Heart left ventricle (tissue), 16 donors: ENCODE measurements around the gene SCNN1G. TPM values are rescaled to one million over a fixed set of nuclear protein-coding genes. Genes with fewer than 3 reads are reported as not detected.

Experiments used
- ATAC-seq, 4 donors: fragments of 200-7000 bp; cut with Tn5 transposase; one replicate each; pipeline ENCODE4 v1.9.1; 2020 to 2022; ENCODE audit warnings: moderate library complexity in 4 of 4, mild to moderate bottlenecking in 3 of 4, moderate number of reproducible peaks in 1 of 4
- DNase-seq, 5 donors: peaks; one replicate each; pipeline ENCODE4 v3.0.0-alpha.2; 2020
- H3K27ac ChIP-seq, 12 donors: fragments of 200-600 bp; sonication (generic) in 4 of 12; one replicate each; pipeline versions ENCODE4 v1.5.0 to v1.8.0; 2016 to 2022; ENCODE audit warnings: mild to moderate bottlenecking in 2 of 12
- H3K27me3 ChIP-seq, 9 donors: fragments of 200-600 bp; sonication (generic) in 2 of 9; one replicate each; pipeline versions ENCODE4 v1.5.1 to v1.8.0; 2016 to 2022; ENCODE audit warnings: mild to moderate bottlenecking in 3 of 9
- H3K36me3 ChIP-seq, 9 donors: fragments of 200-600 bp; sonication (generic) in 2 of 9; one replicate each; pipeline versions ENCODE4 v1.5.0 to v1.8.0; 2018 to 2022; ENCODE audit warnings: mild to moderate bottlenecking in 2 of 9
- H3K4me1 ChIP-seq, 12 donors: fragments of 200-600 bp; sonication (generic) in 4 of 12; one replicate each; pipeline versions ENCODE4 v1.5.0 to v1.8.0; 2016 to 2022; ENCODE audit warnings: mild to moderate bottlenecking in 3 of 12
- H3K4me3 ChIP-seq, 12 donors: fragments of 200-600 bp; sonication (generic) in 4 of 12; one replicate each; pipeline versions ENCODE4 v1.5.0 to v1.8.0; 2017 to 2022; ENCODE audit warnings: mild to moderate bottlenecking in 9 of 12, moderate library complexity in 4 of 12
- H3K9me3 ChIP-seq, 12 donors: fragments of 200-600 bp; sonication (generic) in 4 of 12; one replicate each; pipeline versions ENCODE4 v1.5.0 to v1.8.0; 2016 to 2022; ENCODE audit warnings: mild to moderate bottlenecking in 1 of 12
- POLR2A ChIP-seq, 2 donors: fragments of 450-650 bp; IDR thresholded peaks; one replicate each; pipeline ENCODE4 v1.6.1; 2017; ENCODE audit warnings: antibody characterized with exemption in 2 of 2, mild to moderate bottlenecking in 2 of 2, moderate library complexity in 2 of 2
- WGBS, 4 donors: extraction: QIAGEN DNeasy Blood & Tissue Kit in 2 of 4; methylation state at CpG; one replicate each; pipeline versions ENCODE4 v1.1.5 to v1.1.7; 2013 to 2018; 5-methylcytosine and 5-hydroxymethylcytosine counted together
- intact Hi-C, 10 donors: fragments of 100-400 bp; cut with DNase I; formaldehyde crosslinking; loops; one replicate each; pipeline versions ENCODE4 v1.11.1 to v1.14.2; 2022
- polyA plus RNA-seq, 2 donors: library from polyadenylated mRNA; stranded (reverse); fragments of 200-250 nt; gene quantifications; one replicate each; pipeline ENCODE4 v1.2.3, GENCODE V29; 2013
- total RNA-seq, 9 donors: library from RNA; depleted of rRNA in 2 of 9; stranded (reverse); fragments of >200 nt in 2 of 9; fragmentation: NEBNext Ultra II Directional in 3 of 9; extraction: Animal tissue kit (Norgen Biotek cat#: 25700) in 3 of 9; gene quantifications; one replicate each; pipeline versions ENCODE4 v1.1.0 to v1.2.4, GENCODE V29; 2016 to 2023
- TF ChIP-seq, protein P1 (sequence below), 12 donors: fragments of 200-600 bp; sonication (generic) in 4 of 12; IDR thresholded peaks; one replicate each; pipeline versions ENCODE4 v1.5.0 to v1.8.0; 2018 to 2022; ENCODE audit warnings: antibody characterized with exemption in 12 of 12, mild to moderate bottlenecking in 5 of 12
- donor health status: ischemic (EF 13 %, LVEDD 7.1; RV severe dilation, severe dysfunction).
- donor health status: healthy with polysubstance abuse.
- donor health status: DM: no; HTN: yes; CAD: no.
- donor health status: DM: no; HTN: no; CAD: no.
- donor health status: ischemic (EF 25% LVEDD 6.9; RV normal size, moderate dysfunction).
- donor health status: ischemic (EF 25% LVEDD 5.7; RV mildly dilated, moderate dysfunction).
- donor health status: healthy.
- donor health status: DM: yes; HTN: yes; CAD: no.
- donor health status: ischemic (EF 35%, LVEDD 5.7; RV mildly dilated, moderate dysfunction).
- donor health status: nonischemic (EF 11% LVEDD 7.7; RV severe dilation, severe dysfunction).
- donor health status: DM: yes; HTN: yes; CAD: no.
- donor health status: PGD.
- donor health status: ischemic (EF 29% LVEDD 5.4; RV normal size, mild dysfunction).
- donor health status: nonischemic (EF 23%, LVEDD 6.1; RV moderate dilation, normal function).

SCNN1G gene
- total and polyA plus RNA-seq, 11 donors: 0.03 to 0.20 (median 0.12) TPM; not detected in 7

- DNase-seq: no peak
- no peak overlapping the region for H3K4me3 ChIP-seq
- peaks cover 0 to 5% (median 0%) of the 10 kb centered on the region in 12 donors for H3K9me3 ChIP-seq
- 52 to 68% (median 58%) methylated on average over 4 of the region's 4 CpGs for WGBS, 4 donors
- intact Hi-C loops: no loop called here
- no peak for ATAC-seq
- no peaks in the 10 kb centered on the region for H3K4me1 ChIP-seq
- peaks cover 0 to 3% (median 0%) of the 10 kb centered on the region in 9 donors for H3K27me3 ChIP-seq
- H3K36me3 ChIP-seq: no peaks in the 10 kb centered on the region
- no peak overlapping the region for H3K27ac ChIP-seq
- no peak for TF ChIP-seq POLR2A (IDR thresholded peaks at IDR 0.05)
- TF ChIP-seq, protein P1, sequence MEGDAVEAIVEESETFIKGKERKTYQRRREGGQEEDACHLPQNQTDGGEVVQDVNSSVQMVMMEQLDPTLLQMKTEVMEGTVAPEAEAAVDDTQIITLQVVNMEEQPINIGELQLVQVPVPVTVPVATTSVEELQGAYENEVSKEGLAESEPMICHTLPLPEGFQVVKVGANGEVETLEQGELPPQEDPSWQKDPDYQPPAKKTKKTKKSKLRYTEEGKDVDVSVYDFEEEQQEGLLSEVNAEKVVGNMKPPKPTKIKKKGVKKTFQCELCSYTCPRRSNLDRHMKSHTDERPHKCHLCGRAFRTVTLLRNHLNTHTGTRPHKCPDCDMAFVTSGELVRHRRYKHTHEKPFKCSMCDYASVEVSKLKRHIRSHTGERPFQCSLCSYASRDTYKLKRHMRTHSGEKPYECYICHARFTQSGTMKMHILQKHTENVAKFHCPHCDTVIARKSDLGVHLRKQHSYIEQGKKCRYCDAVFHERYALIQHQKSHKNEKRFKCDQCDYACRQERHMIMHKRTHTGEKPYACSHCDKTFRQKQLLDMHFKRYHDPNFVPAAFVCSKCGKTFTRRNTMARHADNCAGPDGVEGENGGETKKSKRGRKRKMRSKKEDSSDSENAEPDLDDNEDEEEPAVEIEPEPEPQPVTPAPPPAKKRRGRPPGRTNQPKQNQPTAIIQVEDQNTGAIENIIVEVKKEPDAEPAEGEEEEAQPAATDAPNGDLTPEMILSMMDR (IDR thresholded peaks at IDR 0.05): no peak
These were observed 71.8 kb downstream of the SCNN1G start for GRCh38 chr16:23254338-23254737.

GRCh38 chr16:23255000-23255399 is 72.5 kb downstream of the SCNN1G start:
- H3K27ac ChIP-seq: no peak overlapping the region
- 52 to 60% (median 58%) methylated on average over 4 of the region's 4 CpGs for WGBS, 4 donors

GRCh38 chr16:23256440-23256839 is 73.9 kb downstream of the SCNN1G start:
- H3K27ac ChIP-seq: no peak overlapping the region
- intact Hi-C loops: no loop called here
- H3K4me1 ChIP-seq: no peaks in the 10 kb centered on the region
- TF ChIP-seq, protein P1 (IDR thresholded peaks at IDR 0.05): no peak
- TF ChIP-seq POLR2A (IDR thresholded peaks at IDR 0.05): no peak
- no peak overlapping the region for H3K4me3 ChIP-seq
- H3K36me3 ChIP-seq: no peaks in the 10 kb centered on the region
- no peaks in the 10 kb centered on the region for H3K9me3 ChIP-seq
- no peak for DNase-seq
- ATAC-seq: no peak
- WGBS, 4 donors: 54 to 67% (median 61%) methylated on average over 3 of the region's 3 CpGs
- H3K27me3 ChIP-seq: peaks cover 0 to 3% (median 0%) of the 10 kb centered on the region in 9 donors

More at GRCh38 chr16:23255000-23255399, 72.5 kb downstream of the SCNN1G start:
- TF ChIP-seq POLR2A (IDR thresholded peaks at IDR 0.05): no peak
- TF ChIP-seq, protein P1 (IDR thresholded peaks at IDR 0.05): no peak
- intact Hi-C loops: no loop called here
- H3K9me3 ChIP-seq: peaks cover 0 to 1% (median 0%) of the 10 kb centered on the region in 12 donors
- H3K36me3 ChIP-seq: no peaks in the 10 kb centered on the region
- H3K27me3 ChIP-seq: peaks cover 0 to 3% (median 0%) of the 10 kb centered on the region in 9 donors
- H3K4me3 ChIP-seq: no peak overlapping the region
- DNase-seq (no peak), ATAC-seq (no peak)
- no peaks in the 10 kb centered on the region for H3K4me1 ChIP-seq

DNA sequence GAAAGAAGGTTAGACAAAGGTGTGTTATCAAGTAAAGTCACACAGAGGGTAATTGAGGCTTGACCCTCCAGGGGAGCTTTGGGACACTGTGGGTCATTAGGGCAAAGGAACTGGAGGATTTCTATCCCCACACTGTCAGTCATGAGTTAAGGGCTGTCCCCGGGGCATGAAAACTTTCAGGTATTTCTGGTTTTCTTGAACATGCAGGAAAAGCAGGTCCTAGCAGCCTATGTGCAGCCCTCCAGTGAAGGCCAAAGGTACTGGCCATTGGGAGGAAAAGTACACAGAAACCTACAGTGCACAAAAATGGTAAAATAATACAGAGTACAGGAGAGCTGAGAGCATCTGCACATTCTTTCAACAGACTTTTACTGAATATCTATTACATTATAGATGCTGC is 75.1 kb downstream of the SCNN1G start:
- WGBS, 4 donors: 75 to 100% (median 86%) methylated on average over 1 of the region's 1 CpG
- intact Hi-C loops: no loop called here
- Histone ChIP-seq H3K4me3 (no peak overlapping the region), H3K27ac (no peak overlapping the region), H3K27me3 (peaks cover 0 to 3% (median 0%) of the 10 kb centered on the region in 9 donors), H3K36me3 (no peaks in the 10 kb centered on the region), H3K9me3 (no peaks in the 10 kb centered on the region), H3K4me1 (no peaks in the 10 kb centered on the region)
- TF ChIP-seq POLR2A (IDR thresholded peaks at IDR 0.05): no peak
- TF ChIP-seq, protein P1 (IDR thresholded peaks at IDR 0.05): no peak
- no peak for ATAC-seq
- no peak for DNase-seq
